ENCODE measurements around the gene HYAL2.

Gene HYAL2

GRCh38 chr3:50350527-50351322 is 28.2 kb upstream of the HYAL2 start, which contains the start of the genes CYB561D2 and NPRL2:
Gene CYB561D2, plus strand, starts transcription at chr3:50350862. Its CDS starts 572 bp downstream, at chr3:50351434.
Gene NPRL2, minus strand, starts transcription at chr3:50350775. Its CDS starts 123 bp downstream, at chr3:50350652.
- DNase-seq: peak; percentile 99

- DNase-seq: no peak
These were observed 27.6 kb upstream of the HYAL2 start for GRCh38 chr3:50350213-50350526.

GRCh38 chr3:50347187-50347813 is 24.8 kb upstream of the HYAL2 start:
- DNase-seq: peak; percentile 79

GRCh38 chr3:50345586-50346234 is 23.2 kb upstream of the HYAL2 start, which contains the start of gene ZMYND10:
Gene ZMYND10, minus strand, starts transcription at chr3:50345732. Its CDS starts 153 bp downstream, at chr3:50345579.
- DNase-seq: peak; percentile 89

GRCh38 chr3:50345008-50345407 is 22.5 kb upstream of the HYAL2 start:
- DNase-seq: no peak

- no peak for DNase-seq
These were observed 20.5 kb upstream of the HYAL2 start for GRCh38 chr3:50342813-50343633.

- DNase-seq: no peak
These were observed 19.6 kb upstream of the HYAL2 start for GRCh38 chr3:50341996-50342650.

- no peak for DNase-seq
These were observed 19.0 kb upstream of the HYAL2 start for GRCh38 chr3:50341537-50341936.

- DNase-seq: peak; percentile 90
These were observed 18.1 kb upstream of the HYAL2 start, which contains the start of gene RASSF1 for GRCh38 chr3:50340448-50341329. Gene RASSF1, minus strand, starts transcription at chr3:50340836. Its CDS starts 31 bp downstream, at chr3:50340805.

GRCh38 chr3:50340147-50340447 is 17.6 kb upstream of the HYAL2 start:
- DNase-seq: no peak

GRCh38 chr3:50339485-50340146 is 17.1 kb upstream of the HYAL2 start:
- no peak for DNase-seq

- no peak for DNase-seq
These were observed 16.4 kb upstream of the HYAL2 start for GRCh38 chr3:50338965-50339364.

- DNase-seq: peak; percentile 99
These were observed 14.8 kb upstream of the HYAL2 start for GRCh38 chr3:50337175-50337861.

- DNase-seq: no peak
These were observed 14.1 kb upstream of the HYAL2 start for GRCh38 chr3:50336452-50337174.

GRCh38 chr3:50334339-50335075 is 12.0 kb upstream of the HYAL2 start:
- DNase-seq: no peak

- no peak for DNase-seq
These were observed 11.3 kb upstream of the HYAL2 start for GRCh38 chr3:50333744-50334328.

- DNase-seq: no peak
These were observed 8.9 kb upstream of the HYAL2 start for GRCh38 chr3:50331364-50331907.

GRCh38 chr3:50330330-50330729 is 7.8 kb upstream of the HYAL2 start:
- no peak for DNase-seq

Measured in activated CD4-positive, alpha-beta T cell treated with anti-CD3 and anti-CD28 coated beads, Interleukin-2, Interleukin-6, amounts not matched to agents 100 ng/mL and 50 ng/mL, durations not matched to agents 16 hours and 8 hours (primary cell).